Measurements from ENCODE around the gene RERG. TPM values are rescaled to one million over a fixed set of nuclear protein-coding genes. Genes with fewer than 3 reads are reported as not detected.

The RERG gene
- total RNA-seq, 1 experiment from 2014 or later, result not detected

DNA sequence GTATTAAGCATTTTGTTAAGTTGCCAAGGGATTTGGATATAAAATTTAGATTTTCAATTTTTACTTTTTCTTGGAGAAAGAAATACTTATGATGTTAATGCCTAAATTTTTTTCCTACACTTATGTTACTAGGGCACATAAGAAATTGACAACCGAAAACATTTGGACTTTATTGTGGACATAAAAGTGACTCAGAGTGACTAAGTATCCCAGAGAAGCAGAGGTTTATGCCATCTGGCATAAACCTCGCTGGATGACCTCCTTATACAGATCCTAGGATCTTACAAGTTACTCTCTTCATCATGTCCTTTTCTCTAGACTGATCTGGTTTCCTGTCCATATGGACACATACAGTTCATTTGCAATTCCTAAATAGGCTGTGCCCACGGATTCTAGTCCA lies 89.8 kb downstream of the RERG start:
- DNase-seq (ENCODE audit: low spot score), result no peak
- CTCF ChIA-PET, result no interaction called here
- TF ChIP-seq, protein P1, sequence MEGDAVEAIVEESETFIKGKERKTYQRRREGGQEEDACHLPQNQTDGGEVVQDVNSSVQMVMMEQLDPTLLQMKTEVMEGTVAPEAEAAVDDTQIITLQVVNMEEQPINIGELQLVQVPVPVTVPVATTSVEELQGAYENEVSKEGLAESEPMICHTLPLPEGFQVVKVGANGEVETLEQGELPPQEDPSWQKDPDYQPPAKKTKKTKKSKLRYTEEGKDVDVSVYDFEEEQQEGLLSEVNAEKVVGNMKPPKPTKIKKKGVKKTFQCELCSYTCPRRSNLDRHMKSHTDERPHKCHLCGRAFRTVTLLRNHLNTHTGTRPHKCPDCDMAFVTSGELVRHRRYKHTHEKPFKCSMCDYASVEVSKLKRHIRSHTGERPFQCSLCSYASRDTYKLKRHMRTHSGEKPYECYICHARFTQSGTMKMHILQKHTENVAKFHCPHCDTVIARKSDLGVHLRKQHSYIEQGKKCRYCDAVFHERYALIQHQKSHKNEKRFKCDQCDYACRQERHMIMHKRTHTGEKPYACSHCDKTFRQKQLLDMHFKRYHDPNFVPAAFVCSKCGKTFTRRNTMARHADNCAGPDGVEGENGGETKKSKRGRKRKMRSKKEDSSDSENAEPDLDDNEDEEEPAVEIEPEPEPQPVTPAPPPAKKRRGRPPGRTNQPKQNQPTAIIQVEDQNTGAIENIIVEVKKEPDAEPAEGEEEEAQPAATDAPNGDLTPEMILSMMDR (conservative IDR thresholded peaks at IDR 0.05; ENCODE audit: low read depth, low read length), result no peak
- TF ChIP-seq EZH2 (IDR thresholded peaks at IDR 0.05; ENCODE audit: borderline replicate concordance, low read depth, low read length, poor library complexity, severe bottlenecking), result no peak

DNA sequence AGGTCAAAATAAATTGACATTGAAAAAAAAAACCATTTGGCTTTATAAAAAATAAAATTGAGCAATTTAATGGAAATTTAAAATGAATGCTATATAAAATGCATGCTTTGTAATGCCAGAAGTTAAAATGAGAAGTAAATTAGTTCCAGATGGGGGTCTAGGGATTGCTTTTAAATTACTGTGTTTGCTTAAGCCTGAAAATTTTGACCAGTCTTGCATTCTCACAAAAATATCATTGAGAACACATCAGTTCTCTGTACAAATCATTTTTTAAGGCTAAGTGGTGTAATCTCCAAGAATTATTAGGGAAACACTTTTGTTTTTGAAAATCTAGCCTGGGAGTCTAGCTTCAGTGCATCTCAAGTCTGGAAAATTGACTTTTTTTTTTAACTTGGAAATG lies 90.7 kb downstream of the RERG start:
- no TSS peak for BruUV-seq (replicated peaks)
- no peaks in the 10 kb centered on the region for H3K36me3 ChIP-seq (ENCODE audit: insufficient read depth, low read length, poor library complexity, severe bottlenecking)
- no peak for TF ChIP-seq EZH2 (IDR thresholded peaks at IDR 0.05; ENCODE audit: borderline replicate concordance, low read depth, low read length, poor library complexity, severe bottlenecking)
- TF ChIP-seq, protein P1 (conservative IDR thresholded peaks at IDR 0.05; ENCODE audit: low read depth, low read length), result no peak
- intact Hi-C loops (cut with micrococcal nuclease; ENCODE audit: unreplicated experiment), result no loop called here
- no peak overlapping the region for H3K4me3 ChIP-seq (ENCODE audit: low read depth, low read length, poor library complexity, severe bottlenecking)
- ChIA-PET POLR2A (ENCODE audit: low non-redundant PET) (no interaction called here), CTCF (no interaction called here)
- H3K27me3 ChIP-seq (replicated peaks; ENCODE audit: insufficient read depth, low read depth, low read length, poor library complexity), result no peaks in the 10 kb centered on the region
- DNase-seq (ENCODE audit: low spot score), result no peak
- no peaks in the 10 kb centered on the region for H3K9me3 ChIP-seq (ENCODE audit: low read depth, low read length, poor library complexity, severe bottlenecking)
- no peak overlapping the region for H3K27ac ChIP-seq (ENCODE audit: low read depth, low read length, poor library complexity, severe bottlenecking)
- H3K4me1 ChIP-seq (ENCODE audit: insufficient read depth, low read length, poor library complexity, severe bottlenecking), result no peaks in the 10 kb centered on the region

More for the DNA sequence above, 89.8 kb downstream of the RERG start:
- BruUV-seq (replicated peaks), result no TSS peak
- Histone ChIP-seq H3K4me3 (ENCODE audit: low read depth, low read length, poor library complexity, severe bottlenecking) (no peak overlapping the region), H3K9me3 (ENCODE audit: low read depth, low read length, poor library complexity, severe bottlenecking) (no peaks in the 10 kb centered on the region), H3K27ac (ENCODE audit: low read depth, low read length, poor library complexity, severe bottlenecking) (no peak overlapping the region), H3K27me3 (replicated peaks; ENCODE audit: insufficient read depth, low read depth, low read length, poor library complexity) (no peaks in the 10 kb centered on the region), H3K4me1 (ENCODE audit: insufficient read depth, low read length, poor library complexity, severe bottlenecking) (no peaks in the 10 kb centered on the region), H3K36me3 (ENCODE audit: insufficient read depth, low read length, poor library complexity, severe bottlenecking) (no peaks in the 10 kb centered on the region)
- intact Hi-C loops (cut with micrococcal nuclease; ENCODE audit: unreplicated experiment), result no loop called here
- POLR2A ChIA-PET (ENCODE audit: low non-redundant PET), result no interaction called here

DNA sequence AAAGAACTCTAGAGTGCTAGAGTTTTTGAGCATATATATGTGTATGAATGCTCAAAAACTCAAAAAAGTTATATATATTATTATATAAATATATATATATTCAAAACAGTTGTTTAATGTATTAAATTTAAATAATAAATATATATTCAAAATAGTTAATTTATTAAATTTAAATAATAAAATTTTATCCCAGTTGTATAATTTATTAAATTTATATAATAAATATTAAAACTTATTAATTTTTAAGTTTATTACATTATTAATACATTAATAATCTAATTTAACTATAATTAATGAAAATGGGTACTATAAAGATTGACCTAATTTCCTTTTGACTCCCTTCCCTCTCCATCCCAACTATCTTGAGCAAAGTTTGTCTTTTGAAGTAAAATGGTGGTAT lies 97.8 kb downstream of the RERG start:
- TF ChIP-seq EZH2 (IDR thresholded peaks at IDR 0.05; ENCODE audit: borderline replicate concordance, low read depth, low read length, poor library complexity, severe bottlenecking), result no peak
- TF ChIP-seq, protein P1 (conservative IDR thresholded peaks at IDR 0.05; ENCODE audit: low read depth, low read length), result no peak
- Histone ChIP-seq H3K4me1 (ENCODE audit: insufficient read depth, low read length, poor library complexity, severe bottlenecking) (no peaks in the 10 kb centered on the region), H3K9me3 (ENCODE audit: low read depth, low read length, poor library complexity, severe bottlenecking) (no peaks in the 10 kb centered on the region), H3K27ac (ENCODE audit: low read depth, low read length, poor library complexity, severe bottlenecking) (no peak overlapping the region), H3K4me3 (ENCODE audit: low read depth, low read length, poor library complexity, severe bottlenecking) (no peak overlapping the region), H3K36me3 (ENCODE audit: insufficient read depth, low read length, poor library complexity, severe bottlenecking) (no peaks in the 10 kb centered on the region), H3K27me3 (replicated peaks; ENCODE audit: insufficient read depth, low read depth, low read length, poor library complexity) (no peaks in the 10 kb centered on the region)
- no TSS peak for BruUV-seq (replicated peaks)
- intact Hi-C loops (cut with micrococcal nuclease; ENCODE audit: unreplicated experiment), result no loop called here
- no peak for DNase-seq (ENCODE audit: low spot score)
- CTCF ChIA-PET, result no interaction called here
- POLR2A ChIA-PET (ENCODE audit: low non-redundant PET), result no interaction called here

Measured in A673 (cell line).